Stomach (tissue), 9 donors: ENCODE results near the gene SRSF3. TPM values are rescaled to one million over a fixed set of nuclear protein-coding genes. Genes with fewer than 3 reads are reported as not detected.
"Not testable (repeated sequence)": the region's sequence is repeated elsewhere in the genome, so short reads cannot be mapped to it uniquely, and the experiment has no call there.

Experiments
- DNase-seq, 2 donors: peaks; one replicate each; pipeline versions ENCODE4 v3.0.0 to v3.0.0-alpha.2; 2013 to 2019
- H3K27ac ChIP-seq, 5 donors: fragments of 200-600 bp in 4 of 5; sonication (generic) in 4 of 5; one replicate each; pipeline ENCODE4 v1.5.1; 2013 to 2019; ENCODE audit warnings: mild to moderate bottlenecking in 1 of 5, moderate library complexity in 1 of 5
- H3K27me3 ChIP-seq, 3 donors: fragments of 200-600 bp; sonication (generic); one replicate each; pipeline ENCODE4 v1.5.1; 2017 to 2019; ENCODE audit warnings: mixed run types in 1 of 3
- H3K36me3 ChIP-seq, 4 donors: fragments of 200-600 bp; sonication (generic); 1 replicate in 3 of 4; 2 replicates in 1 of 4; pipeline ENCODE4 v1.5.1; 2016 to 2019
- H3K4me1 ChIP-seq, 4 donors: fragments of 200-600 bp; sonication (generic); one replicate each; pipeline ENCODE4 v1.5.1; 2016 to 2019
- H3K4me3 ChIP-seq, 4 donors: fragments of 200-600 bp; sonication (generic) in 3 of 4; one replicate each; pipeline ENCODE4 v1.5.1; 2016 to 2019; ENCODE audit warnings: mild to moderate bottlenecking in 1 of 4
- H3K9me3 ChIP-seq, 4 donors: fragments of 200-600 bp; sonication (generic); one replicate each; pipeline ENCODE4 v1.5.1; 2016 to 2019
- EP300 ChIP-seq: sonication (generic); formaldehyde crosslinking; IDR thresholded peaks from one replicate; pipeline ENCODE4 v1.6.1; 2017; ENCODE audit warnings: antibody characterized with exemption
- POLR2A ChIP-seq, 4 donors: fragments of 450-650 bp; IDR thresholded peaks; one replicate each; pipeline ENCODE4 v1.6.1; 2016; ENCODE audit warnings: antibody characterized with exemption in 4 of 4, control low read depth in 2 of 4, mild to moderate bottlenecking in 1 of 4, moderate library complexity in 1 of 4
- POLR2AphosphoS5 ChIP-seq, 3 donors: sonication (generic); formaldehyde crosslinking; IDR thresholded peaks; one replicate each; pipeline ENCODE4 v1.6.1; 2016; ENCODE audit warnings: antibody characterized with exemption in 3 of 3
- WGBS, 5 donors: extraction: QIAGEN DNeasy Blood & Tissue Kit in 3 of 5; methylation state at CpG; one replicate each; pipeline versions ENCODE4 v1.1.5 to v1.1.7; 2013 to 2018; 5-methylcytosine and 5-hydroxymethylcytosine counted together
- intact Hi-C: fragments of 100-400 bp; cut with DNase I; formaldehyde crosslinking; loops from one replicate; pipeline ENCODE4 v1.15.1; 2023; ENCODE audit warnings: low total_unique reads
- polyA plus RNA-seq, 3 donors: library from polyadenylated mRNA; stranded (reverse); fragments of 200-250 nt; gene quantifications; one replicate each; pipeline ENCODE4 v1.2.3, GENCODE V29; 2013
- total RNA-seq, 5 donors: library from RNA; depleted of rRNA; stranded (reverse); fragments of >200 nt; gene quantifications; one replicate each; pipeline versions ENCODE4 v1.1.0 to v1.2.3, GENCODE V29; 2014 to 2016
- TF ChIP-seq, protein P1 (sequence below), 7 experiments: fragments of 450-650 bp in 4 of 7; fragments of 200-600 bp in 3 of 7; sonication (generic) in 3 of 7; IDR thresholded peaks; one replicate each; pipeline ENCODE4 v1.5.1; 2016 to 2019; ENCODE audit warnings: antibody characterized with exemption in 7 of 7, control low read depth in 2 of 7, mild to moderate bottlenecking in 1 of 7
- donor health status: healthy with polysubstance abuse.
- donor health status: Bipolar disorder and iron deficiency.
- donor health status: healthy.

The SRSF3 gene
- total and polyA plus RNA-seq, 8 donors: 77.2 to 250 (median 146) TPM

GRCh38 chr6:36598739-36599318, 4.7 kb downstream of the SRSF3 start:
- TF ChIP-seq POLR2AphosphoS5 (IDR thresholded peaks at IDR 0.05) (no peak), POLR2A (IDR thresholded peaks at IDR 0.05) (no peak), EP300 (no peak)
- TF ChIP-seq, protein P1, sequence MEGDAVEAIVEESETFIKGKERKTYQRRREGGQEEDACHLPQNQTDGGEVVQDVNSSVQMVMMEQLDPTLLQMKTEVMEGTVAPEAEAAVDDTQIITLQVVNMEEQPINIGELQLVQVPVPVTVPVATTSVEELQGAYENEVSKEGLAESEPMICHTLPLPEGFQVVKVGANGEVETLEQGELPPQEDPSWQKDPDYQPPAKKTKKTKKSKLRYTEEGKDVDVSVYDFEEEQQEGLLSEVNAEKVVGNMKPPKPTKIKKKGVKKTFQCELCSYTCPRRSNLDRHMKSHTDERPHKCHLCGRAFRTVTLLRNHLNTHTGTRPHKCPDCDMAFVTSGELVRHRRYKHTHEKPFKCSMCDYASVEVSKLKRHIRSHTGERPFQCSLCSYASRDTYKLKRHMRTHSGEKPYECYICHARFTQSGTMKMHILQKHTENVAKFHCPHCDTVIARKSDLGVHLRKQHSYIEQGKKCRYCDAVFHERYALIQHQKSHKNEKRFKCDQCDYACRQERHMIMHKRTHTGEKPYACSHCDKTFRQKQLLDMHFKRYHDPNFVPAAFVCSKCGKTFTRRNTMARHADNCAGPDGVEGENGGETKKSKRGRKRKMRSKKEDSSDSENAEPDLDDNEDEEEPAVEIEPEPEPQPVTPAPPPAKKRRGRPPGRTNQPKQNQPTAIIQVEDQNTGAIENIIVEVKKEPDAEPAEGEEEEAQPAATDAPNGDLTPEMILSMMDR (IDR thresholded peaks at IDR 0.05): no peak
- peaks cover 61 to 77% (median 70%) of the 10 kb centered on the region in 4 donors for H3K4me1 ChIP-seq
- DNase-seq: no peak
- WGBS, 5 donors: 35 to 42% (median 37%) methylated on average over 11 of the region's 11 CpGs
- intact Hi-C loops: no loop called here
- H3K27me3 ChIP-seq: no peaks in the 10 kb centered on the region
- H3K4me3 ChIP-seq: peak overlapping the region; percentile 60 to 93 (median 76)
- peak overlapping the region in 3 of 5 donors; percentile 16 to 97 (median 96) for H3K27ac ChIP-seq
- H3K9me3 ChIP-seq: no peaks in the 10 kb centered on the region
- H3K36me3 ChIP-seq: peaks cover 71 to 75% (median 73%) of the 10 kb centered on the region in 4 donors

DNA sequence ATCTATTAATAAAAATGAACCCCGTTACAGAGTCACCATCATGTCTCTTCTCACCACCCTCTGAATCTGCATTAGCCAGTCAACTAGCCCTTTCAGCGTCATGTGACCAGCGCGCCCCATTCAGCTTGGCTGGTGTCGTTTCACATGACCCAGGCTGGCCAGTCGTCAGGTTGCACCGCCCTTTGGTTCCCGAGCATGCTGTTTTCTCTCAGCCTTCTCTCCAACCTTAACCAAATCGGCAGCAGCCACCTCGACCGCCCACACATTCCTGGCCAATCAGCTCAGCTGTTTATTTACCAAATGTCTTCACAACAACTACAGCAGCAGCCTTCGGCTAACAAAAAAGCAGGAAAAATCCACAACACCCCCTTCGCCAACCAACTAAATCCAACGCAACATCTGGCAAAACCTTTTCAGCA, 5.6 kb downstream of the SRSF3 start:
- peaks cover 70 to 86% (median 79%) of the 10 kb centered on the region in 4 donors for H3K4me1 ChIP-seq
- no peaks in the 10 kb centered on the region for H3K9me3 ChIP-seq
- TF ChIP-seq, protein P1 (IDR thresholded peaks at IDR 0.05): no peak
- no peak for TF ChIP-seq EP300
- peak in 2 of 3 donors; percentile 34 to 37 for TF ChIP-seq POLR2AphosphoS5 (IDR thresholded peaks at IDR 0.05)
- 39 to 49% (median 45%) methylated on average over 14 of the region's 14 CpGs for whole genome bisulfite sequencing, 5 donors
- H3K36me3 ChIP-seq: peaks cover 81 to 85% (median 83%) of the 10 kb centered on the region in 4 donors
- peak; percentile 61 to 63 for DNase-seq
- H3K4me3 ChIP-seq: peak overlapping the region; percentile 19 to 93 (median 51)
- peak overlapping the region in 4 of 5 donors; percentile 21 to 69 (median 44) for H3K27ac ChIP-seq
- intact Hi-C loops: no loop called here
- H3K27me3 ChIP-seq: no peaks in the 10 kb centered on the region

DNA sequence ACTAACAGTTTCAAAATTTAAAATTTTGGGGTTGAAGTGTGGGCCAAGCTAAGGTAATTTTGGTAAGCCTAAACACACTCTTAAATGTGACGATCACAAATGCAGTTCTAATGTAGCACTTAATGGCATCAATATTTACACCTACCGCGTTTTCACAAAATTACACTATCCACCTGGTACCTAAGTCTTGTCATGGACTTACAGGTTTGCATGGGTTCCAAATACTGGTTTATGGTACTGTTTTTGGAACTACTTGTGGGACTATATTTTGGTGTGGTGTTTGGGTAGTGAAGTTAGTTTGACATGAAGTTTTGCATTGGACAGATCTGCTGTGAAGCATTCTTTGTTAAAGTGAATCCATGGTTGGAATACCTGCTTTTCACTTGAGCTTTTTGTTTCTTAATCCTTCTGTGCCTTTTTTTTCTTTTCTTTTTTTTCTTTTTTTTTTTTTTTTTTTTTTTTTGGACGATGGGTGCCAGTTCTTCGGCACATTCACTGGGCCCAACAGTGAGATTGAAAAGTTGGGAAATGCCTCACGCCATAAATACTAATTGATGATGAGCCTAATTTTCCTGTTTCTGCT, 6.5 kb downstream of the SRSF3 start:
- DNase-seq: no peak
- Histone ChIP-seq H3K4me3 (peak overlapping the region in 2 of 4 donors; percentile 81 to 93), H3K36me3 (peaks cover 88 to 93% (median 91%) of the 10 kb centered on the region in 4 donors), H3K27ac (peak overlapping the region in 2 of 5 donors; percentile 24 to 69), H3K4me1 (peaks cover 74 to 94% (median 87%) of the 10 kb centered on the region in 4 donors), H3K9me3 (no peaks in the 10 kb centered on the region), H3K27me3 (no peaks in the 10 kb centered on the region)
- no peak for TF ChIP-seq POLR2AphosphoS5 (IDR thresholded peaks at IDR 0.05)
- TF ChIP-seq POLR2A (IDR thresholded peaks at IDR 0.05): no peak
- TF ChIP-seq, protein P1 (IDR thresholded peaks at IDR 0.05): no peak
- no peak for TF ChIP-seq EP300
- intact Hi-C loops: no loop called here
- WGBS, 5 donors: 49 to 66% (median 55%) methylated on average over 6 of the region's 6 CpGs

DNA sequence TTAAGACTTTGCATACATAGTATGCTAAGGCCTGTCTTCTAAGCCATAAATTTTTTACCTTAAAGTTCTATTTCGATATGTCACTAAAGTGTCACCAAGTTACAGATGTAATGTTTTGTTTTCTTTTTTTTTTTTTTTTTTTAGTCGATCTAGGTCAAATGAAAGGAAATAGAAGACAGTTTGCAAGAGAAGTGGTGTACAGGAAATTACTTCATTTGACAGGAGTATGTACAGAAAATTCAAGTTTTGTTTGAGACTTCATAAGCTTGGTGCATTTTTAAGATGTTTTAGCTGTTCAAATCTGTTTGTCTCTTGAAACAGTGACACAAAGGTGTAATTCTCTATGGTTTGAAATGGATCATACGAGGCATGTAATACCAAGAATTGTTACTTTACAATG, 7.7 kb downstream of the SRSF3 start:
- 41 to 46% (median 44%) methylated on average over 3 of the region's 3 CpGs for WGBS, 5 donors
- H3K36me3 ChIP-seq: peaks cover 95 to 100% (median 100%) of the 10 kb centered on the region in 4 donors
- H3K4me3 ChIP-seq, H3K27me3 ChIP-seq, H3K9me3 ChIP-seq, intact Hi-C loops, DNase-seq: not testable (repeated sequence)
- H3K4me1 ChIP-seq: peaks cover 81 to 100% (median 95%) of the 10 kb centered on the region in 4 donors
- peak overlapping the region in 2 of 5 donors; percentile 24 to 29 for H3K27ac ChIP-seq
